HG02870 (cell line): ENCODE measurements around the gene KRTAP19-3.
"Not testable (repeated sequence)": the region's sequence is repeated elsewhere in the genome, so short reads cannot be mapped to it uniquely, and the experiment has no call there.

Source experiments
- ATAC-seq: cut with Tn5 transposase; IDR thresholded peaks from one replicate; pipeline ENCODE4 v1.9.1; 2021; ENCODE audit warnings: mild to moderate bottlenecking, moderate library complexity; ENCODE audit not compliant: unreplicated experiment

The KRTAP19-3 gene

DNA sequence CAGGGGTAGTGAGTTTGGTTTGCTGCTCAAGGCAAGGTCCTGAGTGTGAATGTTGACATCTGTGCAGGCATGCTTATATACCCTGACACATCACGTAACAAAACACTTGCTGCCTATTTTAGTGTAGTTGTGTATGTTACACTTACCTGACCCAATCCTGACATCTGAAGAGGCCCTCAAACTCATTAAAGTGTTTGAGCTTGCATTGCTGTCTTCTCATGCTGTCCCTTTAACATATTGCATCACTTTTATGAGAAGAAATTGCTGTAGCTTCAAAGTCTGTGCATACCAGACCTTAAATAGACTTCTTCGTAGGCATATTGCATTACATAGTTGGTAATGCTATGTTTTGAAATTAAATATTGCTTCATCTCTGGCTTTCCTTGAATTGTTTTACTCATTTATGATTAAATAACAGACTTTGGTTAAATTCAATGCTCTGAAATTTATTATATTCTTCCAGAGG is at the start of gene KRTAP19-3:
Gene KRTAP19-3 (minus strand): TSS at position 51 of the 466 bp plus-strand sequence. CDS start 56 bp downstream, outside the sequence.
- no peak for ATAC-seq

DNA sequence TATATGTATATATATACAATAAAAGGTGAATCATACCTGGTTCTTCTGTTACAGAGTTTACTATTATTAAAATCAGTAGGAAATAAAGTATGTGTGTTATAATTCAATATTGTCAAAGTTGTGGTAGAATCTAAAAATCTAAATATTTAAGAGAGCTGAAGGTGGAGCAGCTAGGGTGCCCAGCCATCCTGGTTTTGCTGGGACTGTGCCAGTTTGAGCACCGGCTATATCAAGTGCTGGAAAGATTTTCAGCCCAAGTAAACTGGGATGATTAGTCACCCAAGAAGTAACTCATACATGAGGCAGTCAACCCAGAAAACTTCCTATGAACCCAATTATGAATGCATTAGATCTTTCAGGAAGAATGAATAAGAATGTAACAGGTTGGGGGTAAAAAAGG is 27.1 kb upstream of the KRTAP19-3 start:
- no peak for ATAC-seq

DNA sequence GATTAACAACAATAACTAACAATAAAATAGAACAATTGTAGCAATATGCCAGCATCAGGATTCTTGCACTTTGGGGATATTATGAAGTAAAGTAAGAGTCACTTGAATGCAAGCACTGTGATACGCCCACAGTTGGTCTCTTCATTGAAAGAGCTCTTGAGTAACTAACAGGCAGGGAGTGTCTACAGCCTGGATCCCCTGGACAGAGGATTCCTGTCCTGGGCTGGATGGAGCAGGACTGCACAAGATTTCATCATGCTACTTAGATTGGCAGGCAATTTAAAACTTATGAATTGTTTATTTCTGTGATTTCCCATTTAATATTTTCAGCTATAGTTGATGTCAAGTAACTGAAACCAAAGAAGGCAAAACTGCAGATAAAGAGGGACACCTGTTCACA is 23.9 kb upstream of the KRTAP19-3 start:
- no peak for ATAC-seq

DNA sequence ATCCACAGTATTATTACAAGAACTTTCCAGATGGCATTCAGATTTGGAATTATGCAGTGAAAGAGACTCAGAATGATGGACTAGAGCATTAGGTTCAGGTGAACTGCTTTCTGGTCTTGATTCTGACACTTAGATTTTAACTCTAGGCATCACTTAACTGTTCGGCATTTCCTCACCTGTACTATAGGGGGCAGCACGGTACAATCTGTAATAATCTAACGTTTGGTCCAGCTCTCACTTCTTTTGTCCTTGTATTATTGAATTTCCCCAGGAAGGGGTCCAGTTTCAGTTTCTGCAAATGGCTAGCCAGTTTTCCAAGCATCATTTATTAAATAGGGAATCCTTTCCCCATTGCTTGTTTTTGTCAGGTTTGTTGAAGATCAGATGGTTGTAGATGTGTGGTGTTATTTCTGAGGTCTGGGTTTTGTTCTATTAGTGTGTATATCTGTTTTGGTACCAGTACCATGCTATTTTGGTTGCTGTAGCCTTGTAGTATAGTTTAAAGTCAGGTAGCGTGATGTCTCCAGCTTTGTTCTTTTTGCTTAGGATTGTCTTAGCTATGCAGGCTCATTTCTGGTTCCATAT is 13.9 kb upstream of the KRTAP19-3 start:
- not testable (repeated sequence) for ATAC-seq

DNA sequence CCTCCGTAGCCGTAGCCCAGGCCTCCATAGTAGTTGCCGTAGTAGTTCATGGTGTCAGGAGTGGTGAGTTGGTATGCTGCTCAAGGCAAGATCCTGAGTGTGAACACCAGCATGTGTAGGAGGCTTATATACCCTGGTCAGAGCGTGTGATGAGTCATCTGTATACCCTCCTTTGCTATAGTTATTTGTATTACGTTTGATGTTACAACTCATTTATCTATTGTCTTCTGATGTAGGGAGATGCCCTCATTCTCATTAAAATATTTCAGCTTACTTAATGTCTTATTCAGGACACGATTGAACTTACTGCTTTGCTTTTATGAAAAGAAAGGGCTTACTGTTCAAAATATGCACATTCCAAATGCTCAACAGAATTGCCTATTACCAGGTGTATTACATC is 10.2 kb upstream of the KRTAP19-3 start, which contains the start of gene KRTAP19-5:
Gene KRTAP19-5 (minus strand): TSS at position 101 of the 400 bp plus-strand sequence. CDS start 51 bp downstream, at position 50.
- no peak for ATAC-seq

DNA sequence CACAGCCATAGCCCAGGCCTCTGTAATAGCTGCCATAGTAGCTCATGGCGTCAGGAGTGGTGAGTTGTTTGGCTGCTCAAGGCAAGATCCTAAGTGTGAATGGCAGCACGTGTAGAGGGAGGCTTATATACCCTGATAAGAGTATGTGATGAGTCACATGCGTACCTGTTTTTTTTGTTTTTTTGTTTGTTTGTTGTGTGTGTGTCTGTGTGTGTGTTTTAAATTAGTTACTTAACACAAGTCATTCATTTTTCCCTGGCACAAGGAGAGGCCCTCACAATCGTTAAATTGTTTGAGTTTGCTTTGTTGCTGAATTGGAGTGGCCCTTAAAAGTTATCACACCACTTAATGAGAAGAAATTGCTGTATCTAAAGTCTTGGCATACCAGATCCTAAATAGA is 5.3 kb upstream of the KRTAP19-3 start, which contains the start of gene KRTAP19-4:
Gene KRTAP19-4 (minus strand): TSS at position 101 of the 400 bp plus-strand sequence. CDS start 55 bp downstream, at position 46.
- ATAC-seq = no peak

DNA sequence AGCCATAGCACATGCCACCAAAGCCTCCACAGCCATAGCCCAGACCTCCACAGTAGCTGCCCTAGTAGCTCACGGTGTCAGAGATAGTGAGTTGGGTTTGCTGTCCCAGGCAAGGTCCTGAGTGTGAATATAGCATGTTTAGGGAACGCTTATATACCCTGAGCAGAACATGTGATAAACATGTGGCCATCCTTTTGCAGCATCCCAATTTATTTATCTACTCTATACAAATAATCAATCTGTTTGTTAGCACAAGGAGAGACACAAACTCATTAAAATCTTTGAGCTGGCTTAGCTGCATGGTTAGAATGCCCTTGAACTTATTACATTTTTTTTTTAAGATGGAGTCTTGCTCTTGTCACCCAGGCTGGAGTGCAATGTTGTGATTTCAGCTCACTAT is 4.5 kb downstream of the KRTAP19-3 start, which contains the start of gene KRTAP19-2:
Gene KRTAP19-2 (minus strand): TSS at position 101 of the 400 bp plus-strand sequence. CDS start 88 bp downstream, at position 13.
- no peak for ATAC-seq

DNA sequence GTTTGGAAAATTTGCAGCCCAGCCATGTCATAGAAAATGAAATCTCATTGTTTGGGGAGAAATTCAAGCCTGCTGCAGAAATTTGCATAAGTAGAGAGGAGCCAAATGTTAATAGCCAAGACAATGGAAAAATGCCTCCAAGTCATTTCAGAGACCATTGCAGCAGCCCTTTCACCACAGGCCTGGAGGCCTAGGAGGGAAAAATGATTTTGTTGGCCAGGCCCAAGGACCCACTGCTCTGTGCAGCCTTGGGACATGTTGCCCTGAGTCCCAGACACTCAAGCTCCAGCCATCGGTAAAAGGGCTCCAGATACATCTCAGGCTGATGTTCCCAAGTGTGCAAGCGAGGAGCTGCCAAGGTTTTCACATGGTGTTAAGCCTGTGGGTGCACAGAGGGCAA is 5.6 kb downstream of the KRTAP19-3 start:
- ATAC-seq = no peak

DNA sequence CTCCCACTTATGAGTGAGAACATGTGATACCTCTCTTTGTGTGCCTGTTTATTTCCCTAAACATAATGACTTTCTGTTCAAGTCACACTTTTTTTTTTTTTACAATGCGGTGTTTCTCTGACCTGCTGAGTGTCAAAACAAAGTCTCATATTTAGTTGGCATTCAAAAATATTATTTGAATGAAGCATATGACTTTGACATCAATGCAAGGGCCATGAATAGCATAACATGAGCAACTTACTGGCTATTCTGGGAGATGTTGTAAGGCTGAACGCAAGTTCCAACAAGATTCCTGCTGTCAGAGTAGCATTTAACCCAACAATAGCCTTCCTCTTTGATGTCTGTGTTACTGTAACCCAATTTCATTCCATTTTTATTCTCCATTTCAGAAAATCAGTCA is 9.7 kb downstream of the KRTAP19-3 start:
- ATAC-seq = no peak

DNA sequence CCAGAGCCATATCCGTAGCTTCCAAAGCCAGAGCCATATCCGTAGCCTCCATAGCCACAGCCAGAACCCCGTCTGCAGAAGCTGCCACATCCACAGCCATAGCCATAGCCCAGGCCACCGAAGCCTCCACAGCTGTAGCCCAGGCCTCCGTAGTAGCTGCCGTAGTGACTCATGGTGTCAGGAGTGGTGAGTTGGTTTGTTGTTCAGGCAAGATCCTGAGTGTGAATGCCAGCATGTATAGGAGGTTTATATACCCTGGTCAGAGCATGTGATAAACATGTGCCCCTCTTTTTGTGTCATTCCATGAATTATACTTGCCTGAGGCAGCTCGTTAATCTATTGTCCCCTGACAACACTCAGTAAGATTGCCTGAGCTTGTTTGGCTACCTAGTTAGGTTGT is 11.7 kb downstream of the KRTAP19-3 start, which contains the start of gene KRTAP19-1:
Gene KRTAP19-1 (minus strand): TSS at position 223 of the 400 bp plus-strand sequence. CDS start 50 bp downstream, at position 173.
- no peak for ATAC-seq

DNA sequence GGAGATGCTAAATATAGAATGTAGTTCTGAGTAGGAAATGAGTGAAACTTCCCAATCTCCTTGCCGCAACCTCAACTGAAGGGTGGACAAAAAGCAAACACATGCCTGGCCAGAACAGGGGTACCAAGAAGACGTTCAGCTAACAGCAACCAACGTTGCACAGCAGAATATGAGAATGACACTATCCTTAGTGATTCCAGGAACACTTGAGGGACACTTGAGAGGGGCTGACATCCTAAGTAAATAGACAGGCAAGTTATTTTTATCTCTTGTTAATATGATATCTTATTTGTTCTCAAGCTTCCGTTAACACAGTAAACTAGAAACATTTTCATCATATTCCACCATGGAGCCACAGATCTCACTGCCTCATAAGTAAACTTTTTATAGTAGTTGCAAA is 12.6 kb downstream of the KRTAP19-3 start:
- no peak for ATAC-seq

DNA sequence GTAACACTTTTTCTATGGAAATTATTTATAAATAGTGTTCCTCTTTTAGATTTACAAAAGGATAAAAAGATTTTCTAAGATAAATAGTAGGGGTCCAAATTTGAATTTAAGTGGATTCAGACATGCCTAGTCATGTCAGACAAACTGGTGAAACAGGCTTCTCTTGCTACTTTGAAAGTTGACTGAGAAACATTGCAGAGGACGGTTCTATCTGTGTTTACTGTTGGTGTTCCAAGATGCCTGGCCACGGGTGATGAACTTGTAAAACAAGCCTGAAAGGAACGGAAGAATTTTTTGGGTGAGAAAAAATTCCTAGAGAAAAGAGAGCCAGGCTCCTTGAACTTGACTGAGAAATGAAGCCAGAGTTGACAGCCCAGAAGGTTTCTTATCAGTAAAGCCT is 13.8 kb downstream of the KRTAP19-3 start:
- ATAC-seq = no peak

DNA sequence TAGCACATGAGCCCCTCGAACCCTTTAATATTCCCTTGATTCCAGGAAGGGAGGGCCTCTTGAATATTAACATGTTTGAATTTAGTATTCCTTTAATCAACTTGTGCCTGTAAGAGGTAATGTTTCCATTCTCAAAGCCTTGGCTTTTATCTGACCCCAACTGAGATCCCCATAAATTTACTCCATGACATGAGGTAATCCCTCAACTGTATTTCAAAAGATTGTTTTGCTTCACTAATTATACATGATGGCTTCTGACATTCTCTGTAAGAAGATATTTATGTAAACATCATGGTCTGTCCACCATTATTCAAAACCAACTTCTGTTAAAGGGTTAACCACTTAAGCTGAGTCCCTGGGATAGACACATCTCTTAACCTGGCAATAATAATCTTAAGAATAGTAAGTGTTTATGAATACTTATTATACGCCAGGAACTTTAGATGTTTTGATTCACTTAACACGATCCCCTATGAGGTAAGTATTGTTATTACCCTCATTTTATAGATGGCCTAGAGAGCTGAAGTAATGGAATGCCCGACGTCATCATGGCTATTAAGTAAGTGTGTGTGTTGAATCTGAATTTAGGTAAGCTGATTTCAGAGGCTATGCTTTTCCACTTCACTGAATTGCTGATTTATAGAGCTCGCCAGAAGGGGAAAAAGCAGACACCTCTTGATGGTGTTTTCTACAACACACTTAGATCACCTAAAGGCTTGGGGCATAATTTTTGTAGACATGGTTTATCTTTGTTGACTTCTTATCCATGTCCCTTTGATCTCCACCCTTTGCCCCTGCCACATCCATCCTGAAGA is 22.7 kb downstream of the KRTAP19-3 start:
- no peak for ATAC-seq

DNA sequence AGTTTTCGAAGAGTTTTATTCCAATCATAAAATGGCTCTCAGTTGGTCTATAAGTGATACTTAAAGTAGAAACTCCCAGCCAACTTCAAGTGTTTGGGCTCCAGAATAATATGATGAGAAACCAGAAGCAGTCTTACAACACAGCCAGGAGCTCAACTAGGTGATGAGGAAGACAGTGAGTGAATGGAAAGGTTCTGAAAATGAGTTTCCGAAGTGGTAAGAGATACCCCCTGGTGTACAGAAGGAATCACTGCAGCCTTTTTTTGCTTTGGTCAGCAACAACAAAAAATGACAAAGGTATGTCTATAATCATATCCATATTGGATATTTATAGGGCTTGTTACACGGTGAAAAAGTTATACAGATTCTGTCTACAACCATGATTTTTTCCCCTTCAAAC is 28.1 kb downstream of the KRTAP19-3 start:
- no peak for ATAC-seq

DNA sequence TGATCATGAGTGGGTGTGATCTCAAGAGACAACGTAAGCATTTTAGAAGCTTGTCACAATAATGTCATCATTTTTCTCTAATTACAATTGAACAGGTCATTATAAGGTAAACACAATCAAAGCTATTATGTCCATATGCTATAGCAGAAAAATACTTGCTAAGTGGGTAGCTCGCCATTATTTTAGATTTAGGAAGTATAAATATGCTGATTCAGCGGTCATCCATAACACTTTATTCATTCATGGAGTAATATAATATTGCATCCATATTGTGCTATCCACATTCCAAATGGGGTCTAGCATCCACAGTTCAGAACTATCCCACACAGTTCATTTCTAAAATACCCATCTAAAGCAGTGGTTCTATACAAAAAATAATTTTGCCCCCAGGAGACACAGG is 43.3 kb downstream of the KRTAP19-3 start:
- no peak for ATAC-seq

DNA sequence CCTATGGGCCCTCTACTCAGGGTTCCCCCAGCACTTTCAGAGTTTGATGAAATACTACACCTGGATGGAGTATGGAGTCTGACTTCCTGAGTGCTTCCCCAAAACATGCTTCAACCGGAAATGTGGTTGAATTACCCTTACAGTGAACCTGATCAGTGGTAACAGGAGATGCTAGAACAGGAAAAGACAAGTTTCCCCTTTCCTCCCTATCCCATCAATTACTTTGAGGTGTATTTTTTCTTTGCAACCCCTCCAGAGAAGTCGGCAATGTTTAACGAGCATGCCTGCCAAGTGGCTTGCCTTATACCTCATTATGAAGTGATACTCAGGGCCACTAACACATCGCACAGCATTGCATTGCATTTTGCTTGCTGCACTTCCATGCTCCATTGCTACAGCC is 44.8 kb downstream of the KRTAP19-3 start:
- ATAC-seq = no peak

DNA sequence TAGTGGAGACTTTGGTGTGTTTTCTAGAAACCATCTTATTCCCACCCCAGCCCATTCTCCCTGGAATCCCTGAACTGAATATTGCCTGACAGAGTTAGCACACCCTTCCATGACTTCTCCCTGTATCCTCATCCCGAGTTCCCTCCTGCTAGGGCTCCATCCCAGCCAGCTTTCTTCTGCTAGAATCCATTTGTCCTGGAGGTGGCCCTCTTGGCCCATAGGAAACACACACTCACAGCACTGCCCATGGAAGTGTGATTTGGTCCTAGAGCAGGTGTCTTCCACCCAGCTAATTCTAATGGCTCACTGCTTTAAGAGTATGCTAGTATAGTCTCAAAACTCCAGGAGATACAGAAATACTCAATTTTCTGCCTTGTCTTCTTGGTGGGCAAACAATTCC is 47.6 kb downstream of the KRTAP19-3 start:
- ATAC-seq = no peak

DNA sequence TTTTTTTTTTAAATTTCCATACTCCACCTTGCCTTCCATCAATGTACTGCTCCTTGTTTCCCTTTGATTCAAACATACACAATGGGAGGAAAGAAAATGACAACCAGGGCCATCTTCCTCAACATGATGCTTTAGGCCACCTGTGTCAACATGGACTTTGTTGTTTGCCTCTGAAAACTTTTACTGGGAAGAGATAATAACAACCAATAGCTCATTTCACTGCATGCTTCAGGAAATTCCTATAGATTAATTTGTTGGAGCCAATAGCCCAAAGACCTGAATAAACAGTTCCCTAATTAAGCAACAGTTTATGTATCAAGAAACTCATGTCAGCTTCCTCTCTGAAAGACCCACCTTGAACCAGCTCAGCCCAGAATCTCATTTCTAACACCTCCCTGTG is 48.6 kb downstream of the KRTAP19-3 start:
- no peak for ATAC-seq
